Stomach smooth muscle (tissue), 2 donors: ENCODE measurements around the gene LRRC10.

Experiments used
- H3K27ac ChIP-seq: one replicate; pipeline ENCODE4 v1.7.0; 2013; ENCODE audit warnings: mild to moderate bottlenecking, low read length, inconsistent platforms
- H3K27me3 ChIP-seq, 2 donors: one replicate each; pipeline ENCODE4 v1.7.0; 2013; ENCODE audit warnings: low read length in 2 of 2; ENCODE audit not compliant: insufficient read depth in 2 of 2, control insufficient read depth in 1 of 2
- H3K36me3 ChIP-seq, 2 donors: one replicate each; pipeline ENCODE4 v1.7.0; 2013; ENCODE audit warnings: low read length in 2 of 2; ENCODE audit not compliant: control insufficient read depth in 2 of 2, insufficient read depth in 2 of 2
- H3K4me1 ChIP-seq: one replicate; pipeline ENCODE4 v1.7.0; 2013; ENCODE audit warnings: low read length; ENCODE audit not compliant: control insufficient read depth, insufficient read depth
- H3K4me3 ChIP-seq, 2 donors: one replicate each; pipeline ENCODE4 v1.7.0; 2013; ENCODE audit warnings: low read length in 2 of 2
- H3K9ac ChIP-seq, 2 donors: one replicate each; pipeline ENCODE4 v1.7.0; 2013; ENCODE audit warnings: low read length in 2 of 2, mild to moderate bottlenecking in 1 of 2
- H3K9me3 ChIP-seq, 2 donors: one replicate each; pipeline ENCODE4 v1.7.0; 2013; ENCODE audit warnings: low read length in 2 of 2; ENCODE audit not compliant: control insufficient read depth in 2 of 2
- donor health status: healthy.
- donor health status: Pancreatic carcinoma.

Gene LRRC10

DNA sequence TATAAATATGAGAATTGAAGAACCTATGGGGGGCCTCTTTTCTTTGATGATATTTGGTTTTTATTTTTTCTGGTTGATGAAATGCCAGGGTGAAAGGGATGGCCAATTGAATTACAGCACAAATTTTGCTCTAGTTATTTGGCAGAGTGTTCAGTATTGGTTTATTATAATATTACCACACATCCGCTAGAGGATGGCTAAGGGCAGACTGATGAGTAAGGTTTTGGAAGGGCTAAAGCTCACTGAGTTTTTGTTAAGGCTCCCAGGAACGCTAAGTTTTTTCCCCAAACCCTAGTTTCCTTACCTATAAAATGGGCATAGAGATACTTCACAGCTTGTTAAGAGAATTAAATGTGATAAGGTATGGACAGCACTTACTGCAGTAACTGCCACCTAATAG, 34.3 kb upstream of the LRRC10 start:
- H3K27me3 ChIP-seq = no peaks in the 10 kb centered on the region
- H3K4me3 ChIP-seq = no peak overlapping the region
- H3K27ac ChIP-seq = no peak overlapping the region
- H3K9me3 ChIP-seq = no peaks in the 10 kb centered on the region
- no peaks in the 10 kb centered on the region for H3K4me1 ChIP-seq
- no peak overlapping the region for H3K9ac ChIP-seq
- no peaks in the 10 kb centered on the region for H3K36me3 ChIP-seq

DNA sequence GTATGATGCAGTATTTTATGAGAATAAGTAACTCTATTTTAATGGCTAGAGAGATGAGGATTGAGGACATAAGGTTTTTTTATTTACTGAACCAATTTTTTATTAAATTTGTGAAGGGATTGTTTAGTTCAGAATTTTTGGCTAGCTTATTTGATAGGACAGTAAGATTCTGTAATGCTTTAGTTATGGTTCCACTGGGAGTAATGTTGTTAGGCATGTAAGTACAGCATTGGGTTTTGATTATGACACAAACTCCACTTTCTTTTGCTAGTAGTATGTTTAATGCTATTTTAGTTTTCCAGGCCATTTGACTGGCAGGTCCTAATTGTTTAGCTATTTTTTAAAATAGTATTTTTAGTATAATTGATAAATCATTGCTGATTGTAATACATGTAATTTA, 33.8 kb upstream of the LRRC10 start:
- no peak overlapping the region for H3K4me3 ChIP-seq
- H3K27me3 ChIP-seq = no peaks in the 10 kb centered on the region
- no peaks in the 10 kb centered on the region for H3K9me3 ChIP-seq
- no peaks in the 10 kb centered on the region for H3K4me1 ChIP-seq
- H3K27ac ChIP-seq = no peak overlapping the region
- H3K36me3 ChIP-seq = no peaks in the 10 kb centered on the region
- H3K9ac ChIP-seq = no peak overlapping the region

DNA sequence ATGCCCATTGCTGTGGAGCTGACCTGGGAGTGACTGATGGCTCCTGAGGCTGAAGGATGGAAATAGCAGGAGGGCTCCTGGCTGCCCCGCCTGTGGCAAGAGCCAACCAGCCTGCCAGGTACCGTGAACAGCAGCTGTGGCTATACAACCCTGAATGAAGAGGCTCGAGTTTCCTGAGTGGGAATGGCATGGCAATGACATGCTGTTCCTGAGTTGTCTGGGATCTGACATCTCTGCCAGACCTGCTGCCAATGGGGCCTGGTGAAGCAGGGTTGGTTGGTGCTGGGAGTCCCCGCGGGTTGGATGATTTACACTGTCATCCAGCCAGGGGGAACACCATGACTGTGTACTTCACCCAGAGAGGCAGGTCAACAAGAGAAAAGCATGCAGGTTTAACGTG, 31.8 kb upstream of the LRRC10 start:
- Histone ChIP-seq H3K36me3 (no peaks in the 10 kb centered on the region), H3K27ac (no peak overlapping the region), H3K4me3 (no peak overlapping the region), H3K9ac (no peak overlapping the region), H3K4me1 (no peaks in the 10 kb centered on the region), H3K9me3 (no peaks in the 10 kb centered on the region), H3K27me3 (no peaks in the 10 kb centered on the region)

DNA sequence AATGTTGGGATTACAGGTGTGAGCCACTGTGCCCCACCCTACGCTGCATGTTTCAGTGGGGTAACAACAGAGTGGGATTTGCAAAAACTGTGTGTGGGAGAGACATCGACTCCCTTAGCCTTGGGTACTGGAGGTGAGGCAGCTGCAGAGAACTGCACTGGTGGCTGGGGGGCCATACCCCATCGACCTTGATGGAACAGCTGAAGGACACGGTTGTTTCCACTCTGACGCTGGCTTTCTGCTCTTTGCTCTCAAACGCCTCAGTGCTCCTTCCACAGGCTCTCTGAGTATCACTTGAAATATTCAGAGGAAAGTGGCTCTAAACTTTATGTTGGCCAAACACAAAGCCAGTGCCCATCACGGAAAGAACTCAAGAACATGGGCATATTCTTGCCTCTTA, 30.8 kb upstream of the LRRC10 start:
- no peak overlapping the region for H3K4me3 ChIP-seq
- no peaks in the 10 kb centered on the region for H3K36me3 ChIP-seq
- no peaks in the 10 kb centered on the region for H3K27me3 ChIP-seq
- H3K4me1 ChIP-seq = no peaks in the 10 kb centered on the region
- no peaks in the 10 kb centered on the region for H3K9me3 ChIP-seq
- no peak overlapping the region for H3K9ac ChIP-seq
- no peak overlapping the region for H3K27ac ChIP-seq

- Histone ChIP-seq H3K4me1 (no peaks in the 10 kb centered on the region), H3K9me3 (no peaks in the 10 kb centered on the region), H3K27ac (no peak overlapping the region), H3K9ac (no peak overlapping the region), H3K27me3 (no peaks in the 10 kb centered on the region), H3K4me3 (no peak overlapping the region), H3K36me3 (no peaks in the 10 kb centered on the region)
Measured at GRCh38 chr12:69639400-69640016, 28.8 kb upstream of the LRRC10 start.

- Histone ChIP-seq H3K27me3 (no peaks in the 10 kb centered on the region), H3K9me3 (no peaks in the 10 kb centered on the region), H3K36me3 (no peaks in the 10 kb centered on the region), H3K9ac (no peak overlapping the region), H3K27ac (no peak overlapping the region), H3K4me1 (no peaks in the 10 kb centered on the region), H3K4me3 (no peak overlapping the region)
Measured at GRCh38 chr12:69633061-69633460, 22.4 kb upstream of the LRRC10 start.

- H3K27me3 ChIP-seq = peaks cover 0 to 4% of the 10 kb centered on the region in 2 donors
- no peak overlapping the region for H3K4me3 ChIP-seq
- H3K4me1 ChIP-seq = no peaks in the 10 kb centered on the region
- H3K27ac ChIP-seq = no peak overlapping the region
- H3K9me3 ChIP-seq = no peaks in the 10 kb centered on the region
- no peak overlapping the region for H3K9ac ChIP-seq
- H3K36me3 ChIP-seq = no peaks in the 10 kb centered on the region
Measured at GRCh38 chr12:69630191-69630590, 19.5 kb upstream of the LRRC10 start.

DNA sequence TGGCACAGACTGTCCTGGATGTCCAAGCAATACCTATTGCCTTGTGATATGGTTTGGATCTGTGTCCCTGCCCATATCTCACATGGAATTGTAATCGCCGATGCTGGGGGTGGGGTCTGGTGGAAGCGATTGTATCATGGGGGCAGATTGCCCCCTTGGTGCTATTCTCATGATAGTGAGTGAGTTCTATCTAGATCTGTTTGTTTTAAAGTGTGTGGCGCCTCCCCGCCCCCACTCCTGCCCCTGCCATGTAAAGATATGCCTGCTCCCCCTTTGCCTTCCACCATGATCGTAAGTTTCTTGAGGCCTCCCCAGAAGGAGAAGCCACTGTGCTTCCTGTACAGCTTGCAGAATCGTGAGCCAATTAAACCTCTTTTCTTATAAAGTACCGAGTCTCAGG, 16.8 kb upstream of the LRRC10 start:
- no peaks in the 10 kb centered on the region for H3K36me3 ChIP-seq
- no peak overlapping the region for H3K4me3 ChIP-seq
- no peaks in the 10 kb centered on the region for H3K4me1 ChIP-seq
- H3K9me3 ChIP-seq = no peaks in the 10 kb centered on the region
- no peak overlapping the region for H3K9ac ChIP-seq
- peaks cover 0 to 6% of the 10 kb centered on the region in 2 donors for H3K27me3 ChIP-seq
- no peak overlapping the region for H3K27ac ChIP-seq

GRCh38 chr12:69623970-69624369, 13.3 kb upstream of the LRRC10 start:
- no peak overlapping the region for H3K9ac ChIP-seq
- H3K27ac ChIP-seq = no peak overlapping the region
- peaks cover 0 to 9% of the 10 kb centered on the region in 2 donors for H3K27me3 ChIP-seq
- no peaks in the 10 kb centered on the region for H3K9me3 ChIP-seq
- H3K36me3 ChIP-seq = no peaks in the 10 kb centered on the region
- no peak overlapping the region for H3K4me3 ChIP-seq
- no peaks in the 10 kb centered on the region for H3K4me1 ChIP-seq

DNA sequence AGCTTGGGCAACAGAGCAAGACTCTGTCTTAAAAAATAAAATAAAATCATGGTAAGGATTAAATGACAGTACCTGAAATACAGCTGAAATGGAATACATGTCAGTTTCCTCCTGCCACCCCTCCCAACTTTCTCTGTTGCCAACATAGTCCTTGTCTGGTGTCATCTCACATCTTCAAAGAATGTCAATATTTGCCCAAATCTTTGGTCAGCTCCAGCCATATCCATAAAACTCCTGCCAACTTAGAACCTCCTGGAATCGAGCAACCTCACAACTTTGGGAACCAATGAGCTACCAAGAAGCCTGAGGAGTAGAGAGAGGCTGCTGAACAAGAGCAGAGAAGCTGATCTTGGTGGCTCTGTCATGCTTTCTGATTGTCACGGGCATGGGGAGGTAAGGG, 10.8 kb upstream of the LRRC10 start:
- Histone ChIP-seq H3K4me1 (no peaks in the 10 kb centered on the region), H3K27me3 (peaks cover 0 to 11% of the 10 kb centered on the region in 2 donors), H3K27ac (no peak overlapping the region), H3K4me3 (no peak overlapping the region), H3K9me3 (no peaks in the 10 kb centered on the region), H3K36me3 (no peaks in the 10 kb centered on the region), H3K9ac (no peak overlapping the region)

DNA sequence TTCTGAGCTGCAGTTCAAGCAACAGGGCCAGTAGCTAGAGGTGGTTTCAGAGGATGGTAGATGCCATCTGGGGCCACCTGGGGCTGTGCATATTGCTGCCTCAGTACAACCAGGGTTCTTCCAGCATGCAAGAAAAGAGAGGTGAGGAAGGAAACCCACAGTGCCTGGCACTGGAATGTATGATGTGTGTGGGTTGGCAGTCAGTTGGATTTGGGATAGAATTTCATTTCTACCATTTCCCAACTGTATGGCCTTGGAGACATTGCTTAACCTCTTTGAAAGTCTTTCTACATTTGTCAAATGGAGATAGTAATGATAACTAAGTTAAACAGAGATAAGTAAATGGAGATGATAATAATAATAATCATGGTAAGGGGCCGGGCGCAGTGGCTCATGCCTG, 10.2 kb upstream of the LRRC10 start:
- Histone ChIP-seq H3K4me1 (no peaks in the 10 kb centered on the region), H3K4me3 (no peak overlapping the region), H3K27ac (no peak overlapping the region), H3K9me3 (no peaks in the 10 kb centered on the region), H3K9ac (no peak overlapping the region), H3K36me3 (no peaks in the 10 kb centered on the region), H3K27me3 (peaks cover 0 to 6% of the 10 kb centered on the region in 2 donors)
